Loucy (cell line): Measurements from ENCODE around the gene STUM.

Experiments
- H2AFZ ChIP-seq: fragments of 200-600 bp; sonication (generic); 2 replicates; pipeline ENCODE4 v1.6.0; 2016; ENCODE audit warnings: antibody characterized with exemption, mild to moderate bottlenecking, low read length, moderate library complexity
- H3F3A ChIP-seq: fragments of 200-600 bp; 2 replicates; pipeline ENCODE4 v1.6.0; 2016; ENCODE audit warnings: antibody characterized with exemption, low read depth, mild to moderate bottlenecking
- H3K27me3 ChIP-seq: fragments of 200-600 bp; sonication (generic); 2 replicates; pipeline ENCODE4 v1.6.1; 2014; ENCODE audit warnings: low read length, mild to moderate bottlenecking; ENCODE audit not compliant: insufficient read depth, poor library complexity, severe bottlenecking
- H3K36me3 ChIP-seq: fragments of 200-600 bp; sonication (generic); 2 replicates; pipeline ENCODE4 v1.6.1; 2016; ENCODE audit warnings: low read length; ENCODE audit not compliant: insufficient read depth
- H3K4me1 ChIP-seq: fragments of 200-600 bp; sonication (generic); 2 replicates; pipeline ENCODE4 v1.5.1; 2014; ENCODE audit warnings: low read length, mild to moderate bottlenecking; ENCODE audit not compliant: insufficient read depth, poor library complexity, severe bottlenecking
- H3K4me2 ChIP-seq: fragments of 200-600 bp; sonication (generic); 2 replicates; pipeline ENCODE4 v1.6.0; 2014; ENCODE audit warnings: antibody characterized with exemption, low read length, low read depth, mild to moderate bottlenecking; ENCODE audit not compliant: poor library complexity, severe bottlenecking
- H3K4me3 ChIP-seq: fragments of 200-600 bp; sonication (generic); 2 replicates; pipeline ENCODE4 v1.5.1; 2014; ENCODE audit warnings: low read length, mild to moderate bottlenecking, mixed read lengths; ENCODE audit not compliant: poor library complexity, severe bottlenecking
- H3K79me2 ChIP-seq: fragments of 200-600 bp; sonication (generic); 2 replicates; pipeline ENCODE4 v1.6.1; 2014; ENCODE audit warnings: low read length; ENCODE audit not compliant: insufficient read depth
- H3K9ac ChIP-seq: fragments of 200-600 bp; sonication (generic); 2 replicates; pipeline ENCODE4 v1.6.0; 2014; ENCODE audit warnings: mild to moderate bottlenecking, low read depth, low read length, moderate library complexity; ENCODE audit not compliant: poor library complexity, severe bottlenecking
- H3K9me2 ChIP-seq: fragments of 200-600 bp; sonication (generic); replicated peaks from 2 replicates; pipeline ENCODE4 v1.6.1; 2016; ENCODE audit warnings: low read depth, low read length, mixed read lengths
- H3K9me3 ChIP-seq: fragments of 200-600 bp; sonication (generic); 2 replicates; pipeline ENCODE4 v1.6.1; 2014; ENCODE audit warnings: mild to moderate bottlenecking, antibody characterized with exemption, low read length, low read depth; ENCODE audit not compliant: insufficient read depth
- H4K20me1 ChIP-seq: fragments of 200-600 bp; sonication (generic); 2 replicates; pipeline ENCODE4 v1.6.0; 2014; ENCODE audit warnings: antibody characterized with exemption, low read length, mild to moderate bottlenecking; ENCODE audit not compliant: insufficient read depth, poor library complexity, severe bottlenecking
- EZH2phosphoT487 ChIP-seq: fragments of 200-600 bp; IDR thresholded peaks from 2 replicates; pipeline ENCODE4 v1.6.1; 2018; ENCODE audit warnings: antibody characterized with exemption, mild to moderate bottlenecking, moderate library complexity, borderline replicate concordance
- TF ChIP-seq, protein P1 (sequence below): fragments of 200-600 bp; sonication (generic); conservative IDR thresholded peaks from 2 replicates; pipeline ENCODE4 v1.5.1; 2014; ENCODE audit warnings: mild to moderate bottlenecking, antibody characterized with exemption, low read length

Gene STUM

DNA sequence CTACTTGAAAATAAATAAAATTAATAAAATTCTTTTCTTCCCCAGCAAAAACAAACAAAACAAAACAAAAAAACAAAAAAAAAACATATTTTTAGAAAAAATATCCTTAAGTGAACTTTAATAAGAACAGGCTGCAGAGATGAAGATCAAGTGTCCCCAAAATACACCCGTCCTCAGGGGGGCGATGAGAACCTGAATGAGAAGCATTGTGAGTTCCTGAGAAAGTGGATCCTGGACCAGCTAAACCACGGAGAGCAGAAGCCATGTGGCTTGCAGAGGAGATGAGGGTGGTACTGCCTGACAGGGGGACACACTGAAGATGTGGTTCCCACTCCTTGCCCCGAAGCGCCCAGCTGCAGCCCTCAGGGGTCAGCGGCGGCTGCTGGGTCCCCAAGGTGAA, 101.2 kb downstream of the STUM start:
- no peaks in the 10 kb centered on the region for H4K20me1 ChIP-seq
- no peaks in the 10 kb centered on the region for H3K9me2 ChIP-seq
- no peak overlapping the region for H3K4me3 ChIP-seq
- no peak overlapping the region for H2AFZ ChIP-seq
- no peaks in the 10 kb centered on the region for H3K9me3 ChIP-seq
- H3K27me3 ChIP-seq: no peaks in the 10 kb centered on the region
- no peaks in the 10 kb centered on the region for H3F3A ChIP-seq
- no peak overlapping the region for H3K4me2 ChIP-seq
- H3K4me1 ChIP-seq: peaks cover 24% of the 10 kb centered on the region
- peaks cover 12% of the 10 kb centered on the region for H3K79me2 ChIP-seq
- TF ChIP-seq, protein P1, sequence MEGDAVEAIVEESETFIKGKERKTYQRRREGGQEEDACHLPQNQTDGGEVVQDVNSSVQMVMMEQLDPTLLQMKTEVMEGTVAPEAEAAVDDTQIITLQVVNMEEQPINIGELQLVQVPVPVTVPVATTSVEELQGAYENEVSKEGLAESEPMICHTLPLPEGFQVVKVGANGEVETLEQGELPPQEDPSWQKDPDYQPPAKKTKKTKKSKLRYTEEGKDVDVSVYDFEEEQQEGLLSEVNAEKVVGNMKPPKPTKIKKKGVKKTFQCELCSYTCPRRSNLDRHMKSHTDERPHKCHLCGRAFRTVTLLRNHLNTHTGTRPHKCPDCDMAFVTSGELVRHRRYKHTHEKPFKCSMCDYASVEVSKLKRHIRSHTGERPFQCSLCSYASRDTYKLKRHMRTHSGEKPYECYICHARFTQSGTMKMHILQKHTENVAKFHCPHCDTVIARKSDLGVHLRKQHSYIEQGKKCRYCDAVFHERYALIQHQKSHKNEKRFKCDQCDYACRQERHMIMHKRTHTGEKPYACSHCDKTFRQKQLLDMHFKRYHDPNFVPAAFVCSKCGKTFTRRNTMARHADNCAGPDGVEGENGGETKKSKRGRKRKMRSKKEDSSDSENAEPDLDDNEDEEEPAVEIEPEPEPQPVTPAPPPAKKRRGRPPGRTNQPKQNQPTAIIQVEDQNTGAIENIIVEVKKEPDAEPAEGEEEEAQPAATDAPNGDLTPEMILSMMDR: peak; percentile 57
- TF ChIP-seq EZH2phosphoT487: no peak
- H3K36me3 ChIP-seq: peaks cover 46% of the 10 kb centered on the region; the same call in 1 of the 2 replicates
- H3K9ac ChIP-seq: no peak overlapping the region

DNA sequence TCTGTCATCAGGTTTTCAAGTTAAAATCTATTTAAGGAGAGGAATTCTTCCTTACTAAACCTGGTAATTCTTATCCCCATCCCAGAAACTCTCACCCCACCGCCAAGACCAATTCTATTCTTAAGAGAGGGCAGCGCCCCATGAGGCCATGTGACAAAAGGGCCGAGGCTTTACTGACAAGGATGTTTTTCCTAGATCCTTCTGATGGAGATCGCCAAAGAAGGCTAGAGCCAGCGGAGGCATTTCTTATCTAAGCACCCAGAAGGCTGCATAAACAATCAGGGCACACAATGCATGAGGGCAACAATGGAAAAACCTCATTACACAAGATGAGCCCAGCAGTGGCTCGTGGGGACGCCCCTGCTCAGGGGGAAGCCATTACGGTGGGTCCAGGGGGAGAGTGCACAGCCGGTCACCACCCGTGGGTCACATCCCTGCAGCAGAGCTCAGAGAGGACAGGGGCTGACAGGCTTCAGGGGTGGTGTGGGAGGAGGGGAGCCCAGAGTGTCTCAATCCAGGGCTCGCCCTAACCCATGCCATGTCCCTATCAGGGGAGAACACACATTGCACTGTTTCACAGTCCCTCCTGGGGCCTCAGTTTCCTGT, 101.8 kb downstream of the STUM start:
- no peaks in the 10 kb centered on the region for H3K9me3 ChIP-seq
- H3K79me2 ChIP-seq: peaks cover 12% of the 10 kb centered on the region
- H2AFZ ChIP-seq: no peak overlapping the region
- H3K9me2 ChIP-seq: no peaks in the 10 kb centered on the region
- H3K4me2 ChIP-seq: no peak overlapping the region
- peaks cover 40% of the 10 kb centered on the region; the same call in 1 of the 2 replicates for H3K36me3 ChIP-seq
- no peaks in the 10 kb centered on the region for H3F3A ChIP-seq
- no peaks in the 10 kb centered on the region for H4K20me1 ChIP-seq
- no peak overlapping the region for H3K9ac ChIP-seq
- no peak overlapping the region for H3K4me3 ChIP-seq
- H3K4me1 ChIP-seq: peaks cover 30% of the 10 kb centered on the region
- TF ChIP-seq, protein P1: no peak; the same call in 1 of the 2 replicates
- no peak for TF ChIP-seq EZH2phosphoT487
- no peaks in the 10 kb centered on the region for H3K27me3 ChIP-seq

DNA sequence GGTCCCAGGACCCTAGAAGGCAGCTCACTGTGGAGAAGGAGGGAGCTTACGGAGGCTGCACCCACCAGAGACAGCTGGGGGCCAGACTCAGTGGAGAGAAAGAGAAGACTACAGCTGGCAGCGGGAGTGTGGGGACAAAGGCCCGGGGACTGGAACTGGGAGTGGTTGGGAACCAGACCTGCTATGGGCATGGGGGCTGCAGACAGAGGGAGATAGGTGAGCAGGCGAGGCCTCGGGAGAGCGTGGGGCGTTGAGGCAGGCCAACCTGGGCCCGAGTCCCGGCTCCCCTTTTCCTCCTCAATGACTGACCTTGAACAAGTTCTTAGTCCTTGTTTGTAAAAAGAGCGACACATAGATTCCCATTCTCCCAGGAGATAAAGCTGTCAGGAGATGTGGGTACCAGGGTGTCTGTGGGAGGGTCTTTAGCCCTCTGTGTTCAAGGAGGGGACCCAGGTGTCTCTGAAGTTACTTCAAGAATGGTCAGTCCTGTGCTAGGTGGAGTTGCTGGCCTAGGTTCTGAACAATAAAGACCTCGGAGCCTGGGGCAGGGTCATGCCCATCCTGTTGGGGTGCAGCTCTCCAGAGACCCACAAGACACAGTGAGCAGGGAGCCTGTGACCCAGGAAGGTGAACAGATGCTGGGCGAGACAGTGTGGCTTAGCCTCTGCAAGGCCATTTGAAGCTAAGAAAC, 102.6 kb downstream of the STUM start:
- peaks cover 12% of the 10 kb centered on the region for H3K79me2 ChIP-seq
- no peak overlapping the region for H3K9ac ChIP-seq
- H3K4me2 ChIP-seq: no peak overlapping the region
- peaks cover 38% of the 10 kb centered on the region for H3K4me1 ChIP-seq
- TF ChIP-seq, protein P1: no peak
- no peak for TF ChIP-seq EZH2phosphoT487
- no peaks in the 10 kb centered on the region for H3K27me3 ChIP-seq
- H3K4me3 ChIP-seq: no peak overlapping the region
- H3K9me2 ChIP-seq: no peaks in the 10 kb centered on the region
- H3K9me3 ChIP-seq: no peaks in the 10 kb centered on the region
- H3K36me3 ChIP-seq: peaks cover 32% of the 10 kb centered on the region; the same call in 1 of the 2 replicates
- no peak overlapping the region for H2AFZ ChIP-seq
- H4K20me1 ChIP-seq: no peaks in the 10 kb centered on the region
- H3F3A ChIP-seq: no peaks in the 10 kb centered on the region
